Fibroblast of skin of abdomen (primary cell): ENCODE data around the gene FAM114A1.
"Not testable (repeated sequence)": the region's sequence is repeated elsewhere in the genome, so short reads cannot be mapped to it uniquely, and the experiment has no call there.

Experiments
- DNase-seq: peaks from one replicate; pipeline ENCODE4 v3.0.0-alpha.2; 2013

Gene FAM114A1

DNA sequence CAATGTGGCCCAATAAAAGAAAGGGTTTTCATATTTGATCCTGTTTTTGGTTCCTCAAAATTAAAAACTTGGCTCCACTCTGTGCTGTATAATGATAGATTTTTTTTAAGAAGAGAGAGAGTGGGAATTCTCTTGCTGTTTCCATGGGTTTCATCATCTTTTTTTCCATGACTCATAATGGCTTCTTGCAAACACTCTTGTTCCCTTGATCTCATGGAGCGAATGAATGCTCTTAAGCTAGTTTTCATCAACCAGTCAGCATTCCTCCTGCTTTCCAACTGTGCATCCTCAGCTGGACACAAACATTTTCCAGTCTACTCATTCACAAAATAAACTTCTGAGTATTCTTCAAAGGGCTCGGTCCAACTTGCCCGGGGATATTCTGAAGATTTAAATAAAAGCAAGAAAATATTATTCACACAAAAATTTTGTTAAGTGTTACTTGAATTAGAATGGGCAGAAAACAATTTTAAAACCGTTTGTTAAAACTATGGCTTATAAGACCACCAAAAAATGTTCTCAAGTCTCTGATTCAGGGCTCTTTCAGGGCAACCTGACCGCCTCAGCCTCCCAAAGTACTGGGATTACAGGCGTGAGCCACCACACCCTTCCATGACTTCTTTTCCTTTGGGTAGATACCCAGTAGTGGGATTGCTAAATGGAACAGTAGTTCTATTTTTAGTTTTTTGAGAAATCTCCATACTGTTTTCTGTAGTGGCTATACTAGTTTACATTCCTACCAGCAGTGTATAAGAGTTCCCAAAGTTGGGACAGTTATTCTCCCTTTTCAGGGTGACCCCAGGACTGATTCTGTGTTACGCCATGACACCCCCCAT is 99.9 kb downstream of the FAM114A1 start:
- peak; percentile 99 for DNase-seq

DNA sequence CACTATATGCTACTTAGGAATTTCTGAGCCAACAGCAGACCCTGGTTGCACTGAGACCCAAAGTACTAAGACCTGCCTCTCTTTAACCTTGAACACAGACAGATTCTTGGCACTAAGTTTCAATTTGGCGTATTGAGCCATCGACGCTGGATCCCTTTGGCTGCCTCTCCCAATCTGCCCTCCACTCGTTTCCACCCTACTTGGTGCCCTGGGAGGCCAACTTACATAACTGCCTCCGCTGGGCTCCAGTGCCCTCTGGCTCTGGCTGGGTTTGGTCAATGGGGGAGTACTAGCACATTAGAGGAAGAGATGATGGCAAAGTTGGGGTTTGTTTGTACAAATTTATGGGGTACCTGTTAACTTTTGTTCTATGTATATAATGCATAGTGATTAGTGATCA is 101.1 kb downstream of the FAM114A1 start:
- no peak for DNase-seq

DNA sequence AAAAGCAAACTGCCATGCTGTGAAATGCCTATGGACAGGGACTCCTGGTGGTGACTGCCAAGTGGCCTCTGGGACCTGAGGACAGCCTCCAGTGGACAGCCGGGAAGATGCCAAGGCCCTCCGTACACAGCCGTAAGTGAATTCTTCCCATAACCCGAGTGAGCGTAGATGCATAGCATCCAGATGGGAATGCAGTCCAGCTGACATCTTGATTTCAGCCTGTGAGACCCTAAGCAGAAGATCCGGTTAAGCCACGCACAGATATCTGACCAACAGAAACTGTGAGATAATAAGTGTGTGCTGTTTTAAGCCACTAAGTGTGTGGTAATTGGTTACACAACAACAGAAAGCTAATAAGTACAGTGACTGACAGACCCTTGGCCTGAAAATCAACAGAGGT is 108.7 kb downstream of the FAM114A1 start:
- no peak for DNase-seq

DNA sequence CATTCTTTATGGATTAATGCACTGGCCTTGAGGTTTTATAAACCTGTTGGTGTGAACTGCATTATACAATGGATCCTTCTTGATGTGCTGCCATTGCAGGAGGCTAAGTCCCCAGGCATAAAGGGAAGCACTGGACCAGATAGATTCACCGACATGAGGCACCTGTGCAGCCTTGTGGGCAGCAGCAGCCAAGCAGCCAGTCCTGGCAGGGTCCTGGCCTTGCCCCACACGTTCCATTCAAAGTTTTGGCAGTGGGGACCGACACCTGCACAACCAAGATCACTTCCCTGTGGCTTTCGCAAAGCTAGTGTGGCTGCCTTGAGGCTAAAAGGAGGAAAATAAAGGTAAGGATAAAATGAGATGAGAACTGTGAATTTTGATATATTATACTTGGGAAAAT is 111.5 kb downstream of the FAM114A1 start:
- no peak for DNase-seq

DNA sequence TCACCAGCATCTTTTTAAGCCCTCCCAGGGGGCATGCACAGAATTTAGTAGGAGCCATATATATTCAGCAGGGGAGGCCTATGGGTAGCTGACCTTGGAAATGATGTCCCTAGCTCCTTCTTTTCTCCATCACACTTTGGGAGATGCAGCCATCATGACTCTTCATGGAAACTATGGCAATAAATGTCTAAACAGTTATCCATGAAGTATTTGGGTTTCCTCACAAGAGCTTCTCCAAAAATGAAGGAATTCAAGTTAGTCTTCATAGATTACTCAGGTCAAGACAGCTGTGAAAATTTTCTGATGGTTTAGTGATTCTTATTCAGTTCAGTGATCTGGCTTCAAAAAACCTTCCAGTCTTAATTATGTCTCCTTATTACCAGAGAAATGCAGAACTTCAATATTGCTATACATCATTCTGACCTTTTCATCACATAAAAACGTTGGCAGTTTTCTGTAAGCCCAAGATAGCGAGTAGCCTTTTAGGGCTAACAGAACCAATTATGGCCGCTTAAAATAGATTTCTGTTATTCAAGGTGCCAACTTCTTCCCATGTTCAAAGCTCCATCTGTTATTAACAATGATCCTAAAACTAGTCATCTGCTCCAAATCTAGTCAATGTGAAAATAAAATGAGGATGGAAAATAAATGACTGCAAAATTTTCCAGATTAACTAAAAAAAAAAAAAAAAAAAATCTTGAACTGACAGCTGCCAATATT is 112.1 kb downstream of the FAM114A1 start:
- DNase-seq, result peak; percentile 41

DNA sequence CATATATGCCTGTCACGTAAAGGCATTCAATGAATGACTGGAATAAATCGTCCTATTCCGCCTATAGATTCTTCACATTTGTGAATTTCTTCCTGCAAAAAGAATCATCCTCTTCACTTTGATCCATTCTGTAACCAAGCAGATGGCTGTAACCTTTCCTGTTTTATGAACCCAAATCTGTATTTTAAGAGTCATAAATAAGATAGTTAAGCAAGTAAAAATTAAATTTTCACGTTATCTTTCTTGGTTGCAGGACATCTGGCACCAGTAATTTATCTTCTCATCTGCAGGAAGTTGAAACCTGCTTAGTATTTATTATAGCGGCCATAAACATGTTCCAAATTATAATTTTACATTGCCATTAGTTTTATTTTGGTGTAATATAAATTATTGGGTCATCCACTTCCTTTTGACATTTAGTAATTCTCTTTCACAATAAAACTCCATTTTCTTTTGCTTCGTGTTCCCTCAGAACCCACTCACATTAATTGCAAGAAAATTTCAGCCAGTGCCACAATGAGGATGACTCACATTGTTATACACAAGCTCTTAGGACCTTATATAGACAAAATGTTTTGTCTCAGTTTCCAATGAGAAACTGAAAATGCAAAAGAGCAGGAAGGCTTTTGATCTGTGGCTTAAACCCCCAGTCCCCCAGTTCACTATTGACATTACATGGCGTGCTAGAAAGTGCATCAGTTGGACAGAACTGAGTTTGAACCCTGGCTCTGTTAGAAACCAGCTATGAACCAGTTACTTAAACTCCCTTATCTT is 113.5 kb downstream of the FAM114A1 start:
- DNase-seq, result peak; percentile 91

DNA sequence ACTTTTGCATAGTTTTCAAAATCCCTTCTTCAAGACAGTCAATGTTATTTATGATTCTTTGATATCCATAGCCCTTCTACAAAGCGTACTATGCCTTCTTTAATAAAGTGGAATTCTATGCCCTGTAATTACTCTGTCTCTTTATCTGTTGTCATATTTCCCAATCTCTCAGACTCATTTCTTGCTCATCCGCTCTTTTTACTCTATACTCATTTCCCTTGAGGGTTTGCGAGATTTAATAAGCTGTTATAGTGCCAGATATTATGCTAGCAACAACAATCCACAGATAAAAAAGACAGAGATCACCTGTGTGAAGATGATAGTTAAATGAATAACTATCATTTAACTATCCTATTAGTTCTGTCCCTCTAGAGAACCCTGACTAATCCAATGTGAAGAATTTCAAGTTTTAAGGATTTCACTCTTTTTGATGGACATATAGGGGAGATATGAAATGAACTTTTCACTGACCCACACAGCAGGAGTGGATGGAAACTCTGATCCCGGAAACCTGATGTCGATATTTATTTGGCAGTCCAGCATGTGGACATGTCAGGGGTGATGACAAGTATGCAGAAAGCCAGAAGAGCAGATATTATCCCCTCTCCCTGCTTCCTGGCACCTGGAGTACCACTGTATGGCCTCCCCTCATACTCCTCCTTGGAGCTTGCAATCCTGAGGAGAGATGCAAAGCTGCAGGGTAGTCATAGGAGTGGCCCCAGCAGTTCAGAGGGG is 114.9 kb downstream of the FAM114A1 start:
- no peak for DNase-seq

DNA sequence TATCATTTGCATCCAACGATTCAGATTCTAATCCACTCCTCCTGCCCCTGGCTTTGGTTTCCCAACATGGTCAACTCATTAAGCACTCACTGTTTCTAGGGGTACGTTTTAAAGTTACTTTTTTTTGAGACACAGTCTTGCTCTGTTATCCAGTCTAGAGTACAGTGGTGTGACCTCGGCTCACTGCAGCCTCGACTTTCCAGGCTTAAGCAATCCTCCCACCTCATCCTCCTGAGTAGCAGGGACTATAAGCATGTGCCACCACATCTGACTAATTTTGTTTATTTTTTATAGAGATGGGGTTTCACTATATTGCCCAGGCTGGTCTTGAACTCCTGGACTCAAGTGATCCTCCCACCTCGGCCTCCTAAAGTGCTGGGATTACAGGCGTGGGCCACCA is 115.7 kb downstream of the FAM114A1 start:
- no peak for DNase-seq

DNA sequence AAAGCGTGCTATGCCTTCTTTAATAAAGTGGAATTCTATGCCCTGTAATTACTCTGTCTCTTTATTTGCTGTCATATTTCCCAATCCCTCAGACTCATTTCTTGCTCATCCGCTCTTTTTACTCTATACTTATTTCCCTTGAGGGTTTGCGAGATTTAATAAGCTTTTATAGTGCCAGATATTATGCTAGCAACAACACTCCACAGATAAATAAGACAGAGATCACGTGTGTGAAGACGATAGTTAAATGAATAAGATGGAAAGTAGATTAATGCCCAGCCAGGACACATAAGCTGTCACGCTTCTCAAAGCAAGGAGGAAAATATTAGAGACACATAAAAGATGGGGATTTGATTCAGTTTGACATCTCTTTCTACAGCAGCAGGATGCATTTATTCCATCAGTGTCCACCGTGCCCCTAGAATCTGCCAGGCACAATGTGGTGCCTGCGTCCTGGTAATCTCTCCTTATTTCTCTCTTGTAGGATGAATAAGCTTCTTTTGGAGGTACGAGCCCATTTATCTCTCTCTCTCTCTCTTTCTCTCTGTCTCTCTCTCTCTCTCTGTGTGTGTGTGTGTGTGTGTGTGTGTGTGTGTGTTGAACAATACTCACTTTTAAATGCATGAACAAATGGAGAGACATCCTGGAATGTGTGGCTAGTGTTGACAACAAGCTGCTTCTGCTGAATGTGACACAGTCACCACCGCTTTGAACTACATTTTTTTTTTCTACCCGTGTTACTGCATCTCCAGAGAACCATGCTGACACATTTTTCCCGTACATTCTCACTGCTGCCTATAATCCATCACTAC is 116.4 kb downstream of the FAM114A1 start:
- peak; percentile 69 for DNase-seq

DNA sequence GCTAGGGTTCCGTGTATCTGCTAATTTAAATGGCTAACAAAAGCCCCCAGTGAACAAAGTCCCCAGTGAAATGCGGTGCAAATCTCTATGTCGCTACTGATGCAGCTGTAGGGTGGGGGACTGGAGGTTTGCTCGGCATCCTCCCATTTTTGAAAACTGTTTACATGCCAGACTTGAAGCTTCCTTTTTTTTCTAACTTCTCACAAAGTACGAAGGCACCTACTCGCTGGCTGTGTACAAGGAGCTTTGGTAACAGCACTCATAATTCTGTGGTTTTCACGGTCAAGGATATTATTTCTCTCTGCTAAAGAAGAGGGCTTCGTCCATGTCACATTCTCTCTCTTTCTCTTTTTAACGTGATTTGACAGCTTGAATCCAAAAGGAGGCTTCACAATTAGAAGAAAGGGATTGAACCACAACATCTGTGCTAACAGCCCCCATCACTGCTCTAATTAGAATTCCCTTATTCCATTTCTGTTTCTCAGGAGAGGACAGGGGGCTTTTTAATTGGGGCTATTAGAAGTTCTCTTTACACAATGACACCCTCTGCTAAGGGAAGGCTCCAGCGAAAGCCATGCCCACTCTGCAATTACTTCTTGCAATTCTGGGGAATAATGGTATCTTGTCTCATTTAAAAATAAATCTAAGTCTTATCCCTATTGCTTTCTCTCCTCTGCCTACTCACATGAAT is 117.9 kb downstream of the FAM114A1 start:
- no peak for DNase-seq

DNA sequence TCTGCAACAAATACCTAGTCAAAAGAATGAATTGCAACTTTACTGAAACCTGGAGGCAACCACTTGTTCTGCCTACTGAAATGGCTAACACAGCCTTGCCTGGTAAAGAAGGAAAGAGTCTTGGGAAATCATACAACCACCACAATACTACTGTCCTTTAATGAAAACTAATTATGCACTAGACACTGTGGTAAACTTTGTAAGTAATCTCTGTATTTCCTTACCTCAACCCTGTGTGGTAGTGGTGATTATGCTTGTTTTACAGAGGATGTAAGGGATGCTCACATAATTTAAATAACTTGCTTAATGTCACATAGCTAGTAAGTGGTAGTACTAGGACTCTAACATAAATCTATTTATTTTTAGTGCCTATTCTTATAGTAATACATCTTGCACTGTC is 119.9 kb downstream of the FAM114A1 start:
- no peak for DNase-seq

DNA sequence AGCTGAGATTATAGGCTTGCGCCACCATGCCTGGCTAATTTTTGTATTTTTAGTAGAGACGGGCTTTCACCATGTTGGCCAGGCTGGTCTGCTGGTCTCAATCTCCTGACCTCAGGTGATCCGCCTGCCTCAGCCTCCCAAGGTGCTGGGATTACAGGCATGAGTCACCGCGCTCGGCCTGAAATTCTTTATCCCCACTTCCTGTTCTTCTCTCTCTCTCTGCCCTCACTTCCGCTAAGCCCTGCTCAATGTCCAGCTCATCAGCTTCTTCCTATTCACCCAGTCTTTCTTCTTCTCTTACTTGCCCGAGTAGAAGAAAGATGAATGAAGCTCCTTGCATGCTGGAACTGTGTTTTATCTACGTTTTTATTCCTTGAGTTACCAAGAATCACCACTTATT is 120.7 kb downstream of the FAM114A1 start:
- DNase-seq, result not testable (repeated sequence)

DNA sequence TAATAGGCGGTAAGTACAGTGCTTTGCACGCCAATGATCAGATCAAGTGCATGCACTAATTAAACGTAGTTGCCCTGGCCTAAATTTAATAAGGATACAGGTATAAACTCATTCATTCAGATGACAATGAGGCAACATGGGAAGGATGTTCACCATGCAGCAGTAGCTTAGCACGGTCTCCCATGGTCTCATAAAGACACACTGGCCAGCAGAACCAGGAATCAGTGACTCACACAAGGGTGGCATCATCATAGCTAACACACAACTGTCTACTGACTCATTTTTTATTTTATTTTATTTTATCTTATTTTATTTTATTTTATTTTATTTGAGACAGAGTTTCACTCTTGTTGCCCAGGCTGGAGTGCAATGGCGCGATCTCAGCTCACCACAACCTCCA is 121.9 kb downstream of the FAM114A1 start:
- no peak for DNase-seq

DNA sequence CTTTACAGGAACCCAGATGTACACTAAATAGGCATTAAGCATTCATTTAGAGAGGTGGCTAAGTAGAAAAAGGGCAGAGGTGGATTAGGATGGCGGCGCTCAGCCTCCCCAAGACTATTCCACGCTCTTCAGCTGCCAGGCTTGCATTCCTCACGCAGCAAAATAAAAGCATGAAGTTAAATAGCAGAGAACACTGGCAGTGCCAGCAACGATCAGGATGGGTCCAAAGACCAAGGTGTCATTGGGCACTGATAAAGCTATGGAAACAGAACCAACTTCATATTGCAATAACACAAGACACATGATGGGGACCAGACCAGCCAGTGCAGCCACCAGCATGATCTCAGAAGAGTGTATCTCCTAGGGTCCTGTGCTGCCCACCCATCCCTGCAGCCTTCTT is 122.6 kb downstream of the FAM114A1 start:
- DNase-seq, result no peak

DNA sequence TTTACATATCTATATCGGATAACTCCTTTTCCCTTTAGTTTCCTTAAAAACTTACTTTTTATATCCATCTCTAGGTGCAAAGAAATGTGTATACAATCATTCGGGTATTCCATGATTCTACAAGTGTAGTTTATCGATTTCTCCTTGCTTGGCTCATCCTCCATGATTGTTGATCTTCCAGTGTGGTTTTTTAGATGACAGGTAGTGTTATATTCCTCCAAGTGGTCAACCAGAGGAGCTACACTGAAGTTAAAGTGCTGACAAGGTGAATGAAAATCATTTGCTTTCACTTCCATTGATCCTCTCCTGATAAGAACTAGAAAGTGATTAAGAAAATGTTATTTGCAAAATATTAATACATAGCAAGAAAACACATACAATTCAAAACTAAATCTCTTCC is 126.1 kb downstream of the FAM114A1 start:
- no peak for DNase-seq

DNA sequence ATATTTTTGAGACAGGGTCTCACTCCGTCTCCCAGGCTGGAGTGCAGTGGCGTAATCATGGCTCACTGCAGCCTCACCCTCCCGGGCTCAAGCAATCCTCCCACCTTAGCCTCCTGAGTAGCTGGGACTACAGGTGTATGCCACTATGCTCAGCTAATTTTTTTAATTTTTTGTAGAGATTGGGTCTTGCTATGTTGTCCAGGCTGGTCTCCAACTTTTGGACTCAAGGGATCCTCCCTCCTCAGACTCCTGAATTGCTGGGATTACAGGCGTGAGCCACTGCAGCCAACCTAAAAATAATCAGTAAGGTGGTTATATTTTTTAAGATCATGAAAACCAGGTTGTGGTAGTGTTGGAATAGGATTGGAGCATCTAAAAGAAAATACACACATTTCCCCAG is 126.5 kb downstream of the FAM114A1 start:
- no peak for DNase-seq
